B cell (primary cell): ENCODE results near the gene AKT3. TPM values are rescaled to one million over a fixed set of nuclear protein-coding genes. Genes with fewer than 3 reads are reported as not detected.

Source experiments
- ATAC-seq: fragments of 200-7000 bp; cut with Tn5 transposase; one replicate; pipeline ENCODE4 v1.10.0; 2021; ENCODE audit warnings: low read depth, mild to moderate bottlenecking, moderate number of reproducible peaks, moderate library complexity
- CTCF ChIA-PET: fragments of 350-600 bp; sonication (Branson Sonifier 250); formaldehyde crosslinking; loops from one replicate; lab custom pipeline; 2021; ENCODE audit warnings: antibody characterized with exemption, inconsistent platforms; lab: Charles Lee
- POLR2A ChIA-PET: fragments of 350-600 bp; sonication (Branson Sonifier 250); formaldehyde crosslinking; loops from one replicate; lab custom pipeline; 2021; ENCODE audit warnings: antibody characterized with exemption; lab: Charles Lee
- DNase-seq: peaks from one replicate; pipeline ENCODE4 v3.0.0; 2013
- H2AFZ ChIP-seq: 2 replicates; pipeline ENCODE4 v1.6.1; 2012; ENCODE audit warnings: mild to moderate bottlenecking, low read depth, low read length; ENCODE audit not compliant: insufficient read depth, poor library complexity, severe bottlenecking
- H3K27ac ChIP-seq, 2 donors: 1 replicate in 1 of 2; 2 replicates in 1 of 2; pipeline ENCODE4 v1.5.1; 2012 to 2013; ENCODE audit warnings: low read length in 2 of 2, mild to moderate bottlenecking in 2 of 2, moderate library complexity in 1 of 2
- H3K27me3 ChIP-seq, 4 experiments: fragments of 200-600 bp in 1 of 4; sonication (generic) in 1 of 4; replicated peaks in 1 of 4; 1 replicate in 2 of 4; 2 replicates in 2 of 4; pipeline versions ENCODE4 v1.6.1 to v1.7.0; 2013 to 2016; ENCODE audit warnings: low read length in 3 of 4, mild to moderate bottlenecking in 2 of 4, mixed read lengths in 1 of 4, moderate library complexity in 1 of 4; ENCODE audit not compliant: insufficient read depth in 4 of 4, control insufficient read depth in 3 of 4; ENCODE audit errors: control extremely low read depth in 1 of 4
- H3K36me3 ChIP-seq, 2 experiments: replicated peaks in 1 of 2; 1 replicate in 1 of 2; 2 replicates in 1 of 2; pipeline versions ENCODE4 v1.6.1 to v1.7.1; 2013; ENCODE audit warnings: low read length in 1 of 2; ENCODE audit not compliant: insufficient read depth in 2 of 2, control insufficient read depth in 1 of 2; ENCODE audit errors: control extremely low read depth in 1 of 2, extremely low read depth in 1 of 2
- H3K4me1 ChIP-seq, 2 donors: fragments of 200-600 bp in 1 of 2; sonication (generic) in 1 of 2; 1 replicate in 1 of 2; 2 replicates in 1 of 2; pipeline versions ENCODE4 v1.5.1 to v1.6.1; 2013 to 2017; ENCODE audit warnings: low read length in 2 of 2; ENCODE audit not compliant: control insufficient read depth in 2 of 2, insufficient read depth in 2 of 2
- H3K4me2 ChIP-seq: replicated peaks from 2 replicates; pipeline ENCODE3; 2012; ENCODE audit warnings: mild to moderate bottlenecking, low read depth, low read length; ENCODE audit not compliant: poor library complexity, severe bottlenecking
- H3K4me3 ChIP-seq, 5 experiments: fragments of 200-600 bp in 1 of 5; sonication (generic) in 1 of 5; 1 replicate in 3 of 5; 2 replicates in 2 of 5; pipeline versions ENCODE4 v1.5.1 to v1.7.0; 2011 to 2016; ENCODE audit warnings: low read length in 4 of 5, mild to moderate bottlenecking in 4 of 5, low read depth in 2 of 5, control low read depth in 1 of 5, moderate library complexity in 1 of 5; ENCODE audit not compliant: insufficient read depth in 1 of 5; ENCODE audit errors: control extremely low read depth in 1 of 5, extremely low read depth in 1 of 5
- H3K79me2 ChIP-seq: fragments of 200-600 bp; sonication (generic); one replicate; pipeline ENCODE4 v1.6.0; 2016; ENCODE audit warnings: low read length; ENCODE audit not compliant: control insufficient read depth, insufficient read depth
- H3K9ac ChIP-seq: fragments of 200-600 bp; sonication (generic); 2 replicates; pipeline ENCODE4 v1.6.1; 2017; ENCODE audit warnings: mild to moderate bottlenecking, low read length, moderate library complexity
- H3K9me3 ChIP-seq, 3 donors: one replicate each; pipeline versions ENCODE4 v1.6.1 to v1.7.1; 2013; ENCODE audit warnings: low read length in 2 of 3; ENCODE audit not compliant: control insufficient read depth in 2 of 3, insufficient read depth in 1 of 3; ENCODE audit errors: control extremely low read depth in 1 of 3
- H4K20me1 ChIP-seq: 2 replicates; pipeline ENCODE4 v1.6.0; 2012; ENCODE audit warnings: mild to moderate bottlenecking, low read length; ENCODE audit not compliant: insufficient read depth, control insufficient read depth, poor library complexity, severe bottlenecking
- H3K27ac Mint-ChIP-seq: one replicate; pipeline ENCODE4 v1.8.0; 2021; ENCODE audit warnings: mixed read lengths
- H3K27me3 Mint-ChIP-seq: one replicate; pipeline ENCODE4 v1.8.0; 2021; ENCODE audit warnings: mixed read lengths
- H3K4me1 Mint-ChIP-seq: one replicate; pipeline ENCODE4 v1.8.0; 2021; ENCODE audit warnings: mixed read lengths
- H3K4me3 Mint-ChIP-seq: one replicate; pipeline ENCODE4 v1.8.0; 2021; ENCODE audit warnings: mixed read lengths
- H3K9me3 Mint-ChIP-seq: one replicate; pipeline ENCODE4 v1.8.0; 2022; ENCODE audit warnings: mixed read lengths; ENCODE audit not compliant: insufficient read depth
- EZH2 ChIP-seq: IDR thresholded peaks from 2 replicates; pipeline ENCODE4 v1.6.1; 2012; ENCODE audit warnings: borderline replicate concordance, low read depth, mild to moderate bottlenecking, moderate library complexity, low read length; ENCODE audit not compliant: insufficient read depth, poor library complexity, severe bottlenecking
- WGBS: methylation state at CpG from one replicate; pipeline ENCODE4 v1.1.5; 2013; ENCODE audit warnings: missing lambda C conversion rate; ENCODE audit not compliant: insufficient coverage; 5-methylcytosine and 5-hydroxymethylcytosine counted together
- intact Hi-C: fragments of 100-400 bp; cut with micrococcal nuclease; formaldehyde crosslinking; loops from one replicate; pipeline ENCODE4 v1.10.0; 2022
- polyA plus RNA-seq: library from polyadenylated mRNA; depleted of rRNA; stranded (reverse); fragments of >200 nt; gene quantifications from 2 replicates; pipeline ENCODE4 v1.2.3, GENCODE V29; 2012
- total RNA-seq, 2 donors: library from RNA; stranded (reverse); fragments of 120-200 nt in 1 of 2; gene quantifications; 1 replicate in 1 of 2; 2 replicates in 1 of 2; pipeline versions ENCODE4 v1.2.3 to v1.2.4, GENCODE V29; 2013 to 2022
- TF ChIP-seq, protein P1 (sequence below): fragments of 200-600 bp; IDR thresholded peaks from one replicate; pipeline ENCODE4 v1.8.0; 2022; ENCODE audit warnings: antibody characterized with exemption, mild to moderate bottlenecking

The AKT3 gene
- total and polyA plus RNA-seq, 2 donors (not counting 1 experiment from before 2014, with no cell fraction given), result 4.4 to 148 TPM

- Histone ChIP-seq H3K4me1 (no peaks in the 10 kb centered on the region), H4K20me1 (no peaks in the 10 kb centered on the region), H3K4me2 (no peak overlapping the region), H2AFZ (no peak overlapping the region), H3K27ac (no peak overlapping the region), H3K4me3 (no peak overlapping the region), H3K79me2 (no peaks in the 10 kb centered on the region), H3K27me3 (no peaks in the 10 kb centered on the region), H3K9me3 (no peaks in the 10 kb centered on the region), H3K9ac (no peak overlapping the region), H3K36me3 (peaks cover 0 to 8% of the 10 kb centered on the region in 2 experiments)
- DNase-seq (no peak), ATAC-seq (no peak)
- TF ChIP-seq, protein P1, sequence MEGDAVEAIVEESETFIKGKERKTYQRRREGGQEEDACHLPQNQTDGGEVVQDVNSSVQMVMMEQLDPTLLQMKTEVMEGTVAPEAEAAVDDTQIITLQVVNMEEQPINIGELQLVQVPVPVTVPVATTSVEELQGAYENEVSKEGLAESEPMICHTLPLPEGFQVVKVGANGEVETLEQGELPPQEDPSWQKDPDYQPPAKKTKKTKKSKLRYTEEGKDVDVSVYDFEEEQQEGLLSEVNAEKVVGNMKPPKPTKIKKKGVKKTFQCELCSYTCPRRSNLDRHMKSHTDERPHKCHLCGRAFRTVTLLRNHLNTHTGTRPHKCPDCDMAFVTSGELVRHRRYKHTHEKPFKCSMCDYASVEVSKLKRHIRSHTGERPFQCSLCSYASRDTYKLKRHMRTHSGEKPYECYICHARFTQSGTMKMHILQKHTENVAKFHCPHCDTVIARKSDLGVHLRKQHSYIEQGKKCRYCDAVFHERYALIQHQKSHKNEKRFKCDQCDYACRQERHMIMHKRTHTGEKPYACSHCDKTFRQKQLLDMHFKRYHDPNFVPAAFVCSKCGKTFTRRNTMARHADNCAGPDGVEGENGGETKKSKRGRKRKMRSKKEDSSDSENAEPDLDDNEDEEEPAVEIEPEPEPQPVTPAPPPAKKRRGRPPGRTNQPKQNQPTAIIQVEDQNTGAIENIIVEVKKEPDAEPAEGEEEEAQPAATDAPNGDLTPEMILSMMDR, result no peak
- TF ChIP-seq EZH2, result no peak
- H3K4me3 Mint-ChIP-seq, result no peak overlapping the region
- POLR2A ChIA-PET, result no interaction called here
- H3K27me3 Mint-ChIP-seq, result no peaks in the 10 kb centered on the region
- CTCF ChIA-PET, result no interaction called here
- intact Hi-C loops, result no loop called here
- no CpG with 5 or more reads among the region's 5 CpGs for WGBS
- peaks cover 2% of the 10 kb centered on the region for H3K4me1 Mint-ChIP-seq
- H3K27ac Mint-ChIP-seq, result no peak overlapping the region
- H3K9me3 Mint-ChIP-seq, result no peaks in the 10 kb centered on the region
These were observed 384.3 kb downstream of the AKT3 start for GRCh38 chr1:243465738-243466137.

DNA sequence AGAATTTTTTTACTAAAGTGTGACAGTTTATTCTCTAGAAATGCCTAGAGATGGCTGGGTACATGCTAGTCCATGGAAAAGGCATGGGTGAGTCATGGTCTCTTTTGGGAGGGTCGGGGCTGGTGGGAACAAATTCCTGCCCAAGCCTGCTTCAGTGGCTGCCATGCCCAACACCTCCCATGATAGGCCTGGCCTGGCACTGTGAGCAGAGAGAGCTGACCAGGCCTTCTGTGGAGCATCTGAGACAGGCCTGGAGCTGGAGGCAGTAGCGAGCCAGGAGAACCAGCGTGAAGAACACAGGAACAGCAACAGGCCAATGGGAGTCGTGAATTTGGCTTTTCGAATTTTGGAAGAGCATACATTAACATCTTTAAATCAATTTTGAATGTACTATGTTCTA is 385.0 kb downstream of the AKT3 start:
- Histone ChIP-seq H3K4me2 (no peak overlapping the region), H3K4me3 (no peak overlapping the region), H4K20me1 (no peaks in the 10 kb centered on the region), H3K27me3 (no peaks in the 10 kb centered on the region), H3K4me1 (no peaks in the 10 kb centered on the region), H3K79me2 (no peaks in the 10 kb centered on the region), H3K9me3 (no peaks in the 10 kb centered on the region), H3K36me3 (peaks cover 0 to 8% of the 10 kb centered on the region in 2 experiments), H3K9ac (no peak overlapping the region), H3K27ac (no peak overlapping the region), H2AFZ (no peak overlapping the region)
- intact Hi-C loops, result no loop called here
- TF ChIP-seq EZH2, result no peak
- TF ChIP-seq, protein P1, result no peak
- Mint-ChIP-seq H3K27ac (peak overlapping the region; percentile 32), H3K9me3 (no peaks in the 10 kb centered on the region), H3K4me1 (no peaks in the 10 kb centered on the region), H3K4me3 (no peak overlapping the region), H3K27me3 (no peaks in the 10 kb centered on the region)
- CTCF ChIA-PET, result no interaction called here
- DNase-seq (no peak), ATAC-seq (no peak)
- POLR2A ChIA-PET, result no interaction called here
- 100% methylated on average over 1 of the region's 5 CpGs for WGBS
